Transverse colon (tissue), 3 donors: ENCODE measurements around the gene COL6A2.

Experiments used
- EP300 ChIP-seq: sonication (generic); formaldehyde crosslinking; IDR thresholded peaks from one replicate; pipeline ENCODE4 v1.6.1; 2017; ENCODE audit warnings: antibody characterized with exemption, low read depth
- POLR2A ChIP-seq: fragments of 450-650 bp; IDR thresholded peaks from one replicate; pipeline ENCODE4 v1.6.1; 2016; ENCODE audit warnings: antibody characterized with exemption, mild to moderate bottlenecking, moderate library complexity
- TF ChIP-seq, protein P1 (sequence below), 5 experiments: fragments of 200-600 bp in 3 of 5; fragments of 450-650 bp in 2 of 5; sonication (generic) in 3 of 5; IDR thresholded peaks; 1 replicate in 2 of 5; 2 replicates in 3 of 5; pipeline ENCODE4 v1.5.1; 2016 to 2017; ENCODE audit warnings: antibody characterized with exemption in 5 of 5, inconsistent platforms in 3 of 5, mild to moderate bottlenecking in 2 of 5, moderate library complexity in 1 of 5

GRCh38 chr21:46116189-46116775 lies 18.4 kb downstream of the COL6A2 start:
- TF ChIP-seq, protein P1, sequence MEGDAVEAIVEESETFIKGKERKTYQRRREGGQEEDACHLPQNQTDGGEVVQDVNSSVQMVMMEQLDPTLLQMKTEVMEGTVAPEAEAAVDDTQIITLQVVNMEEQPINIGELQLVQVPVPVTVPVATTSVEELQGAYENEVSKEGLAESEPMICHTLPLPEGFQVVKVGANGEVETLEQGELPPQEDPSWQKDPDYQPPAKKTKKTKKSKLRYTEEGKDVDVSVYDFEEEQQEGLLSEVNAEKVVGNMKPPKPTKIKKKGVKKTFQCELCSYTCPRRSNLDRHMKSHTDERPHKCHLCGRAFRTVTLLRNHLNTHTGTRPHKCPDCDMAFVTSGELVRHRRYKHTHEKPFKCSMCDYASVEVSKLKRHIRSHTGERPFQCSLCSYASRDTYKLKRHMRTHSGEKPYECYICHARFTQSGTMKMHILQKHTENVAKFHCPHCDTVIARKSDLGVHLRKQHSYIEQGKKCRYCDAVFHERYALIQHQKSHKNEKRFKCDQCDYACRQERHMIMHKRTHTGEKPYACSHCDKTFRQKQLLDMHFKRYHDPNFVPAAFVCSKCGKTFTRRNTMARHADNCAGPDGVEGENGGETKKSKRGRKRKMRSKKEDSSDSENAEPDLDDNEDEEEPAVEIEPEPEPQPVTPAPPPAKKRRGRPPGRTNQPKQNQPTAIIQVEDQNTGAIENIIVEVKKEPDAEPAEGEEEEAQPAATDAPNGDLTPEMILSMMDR (IDR thresholded peaks at IDR 0.05): no peak
- TF ChIP-seq EP300 (no peak), POLR2A (no peak)
